H1 (cell line): Measurements from ENCODE around the gene LHX5. TPM values are rescaled to one million over a fixed set of nuclear protein-coding genes. Genes with fewer than 3 reads are reported as not detected.

Experiments
- KDM5A ChIP-seq: fragments of 200-600 bp; IDR thresholded peaks from 2 replicates; pipeline ENCODE4 v1.7.1; 2012; ENCODE audit warnings: mild to moderate bottlenecking, low read length, inconsistent platforms, mixed read lengths
- polyA plus RNA-seq, 7 experiments: library from polyadenylated mRNA; depleted of rRNA in 3 of 7; stranded (reverse) in 5 of 7; unstranded in 2 of 7; fragments of >200 nt in 5 of 7; fragments of 200-250 nt in 2 of 7; gene quantifications; 1 replicate in 5 of 7; 2 replicates in 1 of 7; 4 replicates in 1 of 7; pipeline versions ENCODE4 v1.2.1 to v1.2.3, GENCODE V29; 2011 to 2013; ENCODE audit warnings: missing spikeins in 2 of 7, mixed read lengths in 2 of 7
- total RNA-seq: library from RNA; stranded (reverse); fragmentation: NEBNext Ultra II Directional; extraction: Animal tissue kit (Norgen Biotek cat#: 25700); gene quantifications from 2 replicates; pipeline ENCODE4 v1.2.1, GENCODE V29; 2021
- TF ChIP-seq, protein P1 (sequence below): IDR thresholded peaks from 2 replicates; pipeline ENCODE4 v1.6.1; 2011; ENCODE audit warnings: low read length, improper control_type of control experiment

The LHX5 gene
- total and polyA plus RNA-seq, 2 of the 8 experiments (the other 6 are each of a cell fraction or from before 2014, with no cell fraction given): 0.47 to 1.1 TPM

DNA sequence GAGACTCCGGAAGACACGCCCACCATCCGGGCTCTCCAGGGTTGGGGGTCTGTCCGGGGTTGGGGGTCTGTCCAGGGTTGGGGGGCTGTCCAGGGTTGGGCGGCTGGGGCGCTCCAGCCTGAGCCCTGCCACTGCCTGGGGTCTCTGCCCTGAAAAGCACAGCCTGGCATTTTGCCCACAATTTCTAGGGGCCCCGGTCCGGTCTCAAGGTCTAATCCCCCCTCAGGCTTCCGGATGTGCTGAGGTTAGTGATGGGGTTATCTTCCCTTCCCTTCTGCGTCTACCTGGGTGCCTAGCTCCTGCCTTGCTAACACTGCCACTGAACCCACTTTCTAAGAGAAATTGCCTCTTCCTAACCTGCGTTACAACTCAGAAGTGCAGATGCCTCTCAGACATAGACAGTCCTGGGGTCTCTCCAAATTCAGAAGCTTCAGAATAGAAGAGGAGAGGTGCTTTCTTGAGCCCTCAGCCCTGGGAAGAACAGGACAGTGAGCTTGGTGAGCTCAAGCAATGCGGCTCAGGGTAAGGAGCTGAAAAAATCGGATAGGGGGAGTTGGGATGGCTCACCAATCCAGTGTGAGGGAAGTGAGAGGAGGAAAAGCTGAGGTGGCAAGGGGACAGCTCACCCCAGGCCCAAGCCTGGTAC lies 5.7 kb downstream of the LHX5 start (continued):
- TF ChIP-seq, protein P1, sequence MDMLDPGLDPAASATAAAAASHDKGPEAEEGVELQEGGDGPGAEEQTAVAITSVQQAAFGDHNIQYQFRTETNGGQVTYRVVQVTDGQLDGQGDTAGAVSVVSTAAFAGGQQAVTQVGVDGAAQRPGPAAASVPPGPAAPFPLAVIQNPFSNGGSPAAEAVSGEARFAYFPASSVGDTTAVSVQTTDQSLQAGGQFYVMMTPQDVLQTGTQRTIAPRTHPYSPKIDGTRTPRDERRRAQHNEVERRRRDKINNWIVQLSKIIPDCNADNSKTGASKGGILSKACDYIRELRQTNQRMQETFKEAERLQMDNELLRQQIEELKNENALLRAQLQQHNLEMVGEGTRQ: no peak
- TF ChIP-seq KDM5A: no peak
